ENCODE results near the gene MKI67.

GRCh38 chr10:128152741-128153580 is 26.7 kb upstream of the MKI67 start:
- TF ChIP-seq CTCF (IDR thresholded peaks at IDR 0.05) (no peak), POLR2A (IDR thresholded peaks at IDR 0.05) (no peak)
